Suppressor macrophage treated with lipopolysaccharide for 4 hours (primary cell): ENCODE measurements around the gene PKNOX2.

Experiments used
- DNase-seq: peaks from one replicate; pipeline ENCODE4 v3.0.0-alpha.2; 2020

Gene PKNOX2

DNA sequence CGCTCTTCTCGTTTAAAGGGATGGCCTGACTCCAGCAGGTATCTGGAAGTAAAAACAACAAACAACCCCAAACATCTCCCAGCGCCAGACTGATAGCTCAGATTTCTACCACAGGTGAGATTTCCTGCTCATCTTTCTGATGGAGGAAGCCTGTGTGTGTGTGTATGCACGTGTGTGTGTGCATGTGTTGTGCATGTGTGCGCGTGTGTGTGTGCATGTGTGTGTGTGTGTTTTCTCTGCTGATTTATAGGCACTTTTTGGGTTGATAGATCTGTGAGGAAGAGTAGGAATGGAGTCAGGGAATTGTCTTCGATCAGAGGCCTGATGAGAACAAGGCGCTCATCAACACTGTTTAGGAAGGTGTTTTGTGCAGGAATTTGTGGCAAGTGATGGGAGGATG is 103.0 kb downstream of the PKNOX2 start:
- DNase-seq, result no peak

DNA sequence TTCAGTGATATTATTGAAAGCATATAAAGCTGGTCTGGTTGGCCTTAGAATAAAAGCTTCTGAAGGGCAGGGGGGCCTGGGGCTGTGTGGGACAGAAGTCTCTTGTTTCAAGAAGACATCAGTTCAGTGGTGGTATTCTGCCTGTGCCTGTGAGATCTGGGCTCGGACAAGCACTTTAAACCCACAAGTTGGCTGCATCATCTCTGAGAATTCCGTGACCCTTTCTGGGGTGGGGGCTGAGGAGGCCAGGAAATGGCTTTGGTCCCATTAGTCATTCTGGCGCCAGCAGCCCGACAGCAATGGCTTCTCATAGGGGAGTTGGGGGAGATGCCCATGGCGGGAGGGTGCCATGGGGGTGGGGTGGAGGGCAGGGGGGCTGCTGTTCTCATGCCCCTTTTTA is 104.1 kb downstream of the PKNOX2 start:
- no peak for DNase-seq

DNA sequence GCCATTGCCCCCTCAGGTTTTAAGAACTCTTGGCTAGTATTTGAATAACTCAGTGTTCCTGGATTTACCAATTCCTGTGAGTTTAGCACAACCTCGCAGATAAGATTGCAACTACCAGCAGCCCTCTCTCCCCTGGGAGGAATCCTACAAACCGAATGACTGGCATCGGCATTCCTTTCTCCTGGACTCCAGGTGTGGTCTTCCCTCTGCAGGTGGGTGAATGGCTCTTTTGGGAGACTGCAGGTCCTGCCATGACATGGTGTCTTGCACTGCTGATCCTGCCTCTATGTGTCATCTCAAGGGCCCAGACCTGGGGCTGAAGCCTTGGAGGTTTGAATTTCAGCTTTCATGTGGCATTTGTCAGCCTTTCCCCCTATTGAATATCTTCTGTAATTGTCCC is 105.6 kb downstream of the PKNOX2 start:
- no peak for DNase-seq

DNA sequence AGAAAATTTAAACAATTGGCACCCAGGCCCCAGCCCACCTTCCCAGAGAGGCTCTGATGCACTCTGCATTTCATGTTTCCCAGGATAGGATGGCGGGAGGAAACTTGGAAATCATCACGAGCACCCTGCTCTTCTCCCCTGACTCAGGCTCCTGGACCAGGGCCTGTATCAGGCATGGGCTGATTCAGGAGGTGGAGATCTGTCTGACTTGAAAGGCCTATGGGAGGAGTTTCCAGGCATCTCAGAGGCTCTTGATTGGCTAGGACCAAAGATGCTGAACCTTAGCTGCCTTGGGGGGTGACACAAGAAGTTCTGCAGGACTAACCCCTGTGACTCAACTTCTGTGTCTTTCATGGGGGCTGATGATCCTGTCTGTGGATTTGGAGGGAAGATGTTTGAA is 106.2 kb downstream of the PKNOX2 start:
- no peak for DNase-seq

DNA sequence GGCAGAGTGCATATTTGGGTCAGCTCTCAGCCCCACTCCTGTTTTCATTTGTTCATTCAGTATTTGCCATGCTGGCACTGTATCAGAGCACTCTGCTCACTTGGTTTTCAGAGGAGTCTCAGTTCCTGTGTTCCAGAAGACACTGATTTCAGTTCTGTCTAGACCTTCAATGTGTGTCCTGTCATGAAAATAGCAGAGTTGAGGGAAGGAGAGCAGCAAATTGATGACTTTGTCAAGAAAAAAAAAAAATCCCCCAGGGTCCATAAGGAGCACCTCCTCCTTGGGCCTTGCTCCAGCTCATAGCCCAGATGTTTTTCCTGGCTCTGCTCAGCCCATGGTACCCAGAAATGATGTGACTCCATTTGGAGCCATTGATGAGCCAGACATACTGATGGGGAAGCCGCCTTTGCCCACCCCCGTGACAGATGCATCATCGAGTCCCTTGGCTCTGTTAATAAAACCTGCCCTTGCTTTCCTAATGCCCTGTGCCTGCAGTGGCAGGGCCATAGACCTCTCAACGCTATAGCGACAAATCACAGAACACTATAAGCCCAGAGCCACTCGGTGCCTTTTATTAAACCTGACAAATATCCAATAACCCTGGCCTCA is 107.0 kb downstream of the PKNOX2 start:
- no peak for DNase-seq

DNA sequence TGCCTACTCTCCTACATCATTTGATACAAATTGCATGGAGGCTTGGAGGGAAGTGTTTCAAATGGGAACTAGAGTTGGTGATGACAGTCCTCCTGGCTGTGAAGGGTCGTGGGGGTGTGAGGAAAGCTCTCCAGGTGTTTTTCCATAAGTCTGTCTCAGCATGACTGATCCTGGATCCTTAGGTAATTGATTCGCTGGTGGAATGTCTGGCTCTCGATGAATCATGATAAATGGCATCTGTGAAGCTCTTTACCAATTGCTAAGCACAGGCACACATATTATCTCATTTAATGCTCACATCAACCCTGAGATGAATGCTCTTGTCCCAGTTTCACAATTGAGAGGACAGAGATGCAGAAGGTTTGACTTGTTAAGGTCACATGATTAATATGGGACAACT is 107.5 kb downstream of the PKNOX2 start:
- DNase-seq, result no peak

DNA sequence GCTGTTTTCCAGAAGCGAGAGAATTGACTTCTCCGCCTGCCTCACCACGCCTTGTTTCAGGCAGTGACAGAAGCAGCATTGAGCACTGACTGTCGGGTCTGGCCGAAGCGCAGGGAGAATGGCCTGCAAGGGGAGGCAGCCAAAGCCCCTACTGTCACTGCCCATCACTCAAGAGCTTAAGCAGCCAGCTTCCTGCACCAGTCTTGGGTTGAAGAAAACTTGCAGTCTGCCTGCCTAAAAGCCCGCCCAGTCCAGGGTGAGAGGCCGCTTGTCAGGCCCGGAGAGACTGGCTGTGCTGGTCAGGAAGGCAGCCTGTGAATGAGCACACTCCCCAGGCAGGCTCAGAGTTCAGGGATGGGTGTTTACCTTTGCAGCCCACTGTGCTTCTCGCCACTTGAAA is 108.3 kb downstream of the PKNOX2 start:
- DNase-seq, result no peak

DNA sequence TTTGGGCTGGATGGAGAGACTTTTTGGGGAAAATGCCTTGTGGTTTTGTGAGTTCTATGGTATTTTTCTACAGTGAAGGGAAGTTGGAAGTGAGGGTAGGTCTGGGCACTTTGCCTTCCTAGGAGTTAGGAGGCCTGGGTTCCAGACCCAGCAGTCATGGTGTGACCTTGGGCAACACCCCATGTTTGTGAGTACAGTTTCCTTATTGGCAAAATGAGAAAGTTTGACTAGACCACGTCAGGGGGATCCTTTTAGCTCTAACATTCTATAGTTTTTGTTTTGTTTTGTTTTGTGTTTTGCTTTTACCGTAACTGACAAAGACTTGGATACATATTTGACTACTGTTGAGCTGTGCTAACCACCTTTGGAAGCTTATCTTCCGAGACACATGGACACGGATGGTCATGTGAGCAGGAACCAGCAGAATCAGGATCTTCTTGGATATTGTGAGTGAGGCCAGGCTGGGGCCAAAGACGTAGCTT is 109.0 kb downstream of the PKNOX2 start:
- DNase-seq, result no peak

DNA sequence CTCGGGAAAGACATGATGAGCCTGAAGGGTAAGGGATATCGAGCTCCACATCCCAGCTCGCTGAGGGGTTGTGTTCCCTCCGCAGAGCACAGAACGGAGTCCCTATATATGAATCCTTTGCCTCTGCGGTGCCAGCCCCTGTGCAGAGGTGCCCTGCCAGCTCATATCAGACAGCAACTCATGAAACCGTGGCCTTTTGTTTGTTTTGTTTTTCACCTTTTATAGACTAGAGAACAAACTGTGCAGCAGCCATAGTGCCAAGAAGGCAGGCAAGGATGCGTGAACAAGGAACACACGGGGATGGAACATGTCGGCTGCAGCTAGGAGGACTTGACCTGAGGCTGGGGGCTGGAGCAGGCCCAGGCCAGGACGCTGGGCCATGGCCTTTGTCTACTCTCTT is 109.8 kb downstream of the PKNOX2 start:
- DNase-seq, result no peak

DNA sequence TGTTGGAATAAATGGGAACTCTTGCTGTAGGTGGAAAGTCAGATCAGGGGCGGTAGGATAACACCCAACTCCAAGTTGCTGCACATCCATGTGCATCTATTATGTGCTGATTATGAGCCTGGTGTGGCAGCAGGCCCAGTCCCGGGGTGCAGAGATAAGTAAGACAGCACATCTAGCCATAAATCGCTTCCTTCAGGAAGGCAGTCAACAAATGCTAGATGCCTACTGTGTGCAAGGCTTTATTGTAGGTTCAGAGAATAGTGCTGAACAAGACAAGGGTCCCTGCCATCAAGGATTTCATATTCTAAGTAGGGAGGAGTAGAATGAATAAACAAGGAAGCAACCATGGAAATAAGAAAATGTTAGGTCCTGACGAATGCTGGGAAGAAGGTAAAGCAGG is 110.2 kb downstream of the PKNOX2 start:
- no peak for DNase-seq

DNA sequence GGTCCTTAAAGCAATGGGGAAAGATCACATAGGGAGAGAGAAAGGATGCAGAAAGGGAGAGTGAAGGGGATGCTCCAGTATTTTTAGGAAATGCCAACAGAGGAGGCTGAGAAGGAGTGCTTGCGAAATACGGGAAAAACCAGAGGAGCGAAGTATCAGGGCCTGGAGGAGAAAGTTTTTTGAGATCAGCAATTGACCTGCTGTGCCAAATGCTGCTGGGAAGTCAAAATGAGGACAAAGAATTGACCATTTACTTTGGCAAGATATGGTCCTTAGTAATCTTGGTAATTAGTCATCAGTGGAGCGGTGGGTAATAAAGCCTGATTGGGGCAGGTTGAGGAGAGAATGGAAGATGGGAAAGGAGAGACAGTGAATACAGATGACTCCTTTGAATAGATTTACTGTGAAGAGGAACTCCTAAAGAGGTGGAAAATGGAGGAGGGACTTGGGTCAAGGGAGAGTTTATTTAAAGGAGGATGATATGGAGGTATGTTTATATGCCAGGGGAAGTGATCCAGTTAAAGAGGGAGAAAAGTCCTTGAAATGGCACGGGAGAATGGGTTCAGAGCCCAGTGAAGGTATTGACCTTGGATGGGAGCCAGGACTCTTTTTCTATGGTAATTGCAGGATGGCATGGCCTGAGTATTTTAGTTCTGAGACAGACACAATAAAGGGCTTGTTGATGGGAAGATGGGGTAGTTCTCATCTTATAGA is 111.5 kb downstream of the PKNOX2 start:
- DNase-seq, result no peak

DNA sequence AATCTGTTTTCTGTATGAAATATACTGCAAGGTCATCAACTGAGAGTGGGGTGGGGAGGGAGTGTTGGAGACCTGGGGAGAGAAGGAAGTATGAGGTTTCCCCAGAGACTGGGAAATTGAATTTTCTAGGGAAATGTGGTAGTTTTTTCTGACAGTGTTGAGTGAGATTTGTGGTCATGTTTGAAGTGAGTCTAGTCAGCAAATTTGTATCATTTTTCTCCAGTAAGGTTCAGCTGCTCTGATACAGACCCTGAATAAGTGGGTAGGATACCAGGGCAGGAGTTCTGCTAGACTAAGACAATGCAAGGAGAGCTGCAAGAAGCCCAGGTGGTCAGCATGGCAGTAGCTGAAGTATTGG is 112.0 kb downstream of the PKNOX2 start:
- DNase-seq, result no peak

DNA sequence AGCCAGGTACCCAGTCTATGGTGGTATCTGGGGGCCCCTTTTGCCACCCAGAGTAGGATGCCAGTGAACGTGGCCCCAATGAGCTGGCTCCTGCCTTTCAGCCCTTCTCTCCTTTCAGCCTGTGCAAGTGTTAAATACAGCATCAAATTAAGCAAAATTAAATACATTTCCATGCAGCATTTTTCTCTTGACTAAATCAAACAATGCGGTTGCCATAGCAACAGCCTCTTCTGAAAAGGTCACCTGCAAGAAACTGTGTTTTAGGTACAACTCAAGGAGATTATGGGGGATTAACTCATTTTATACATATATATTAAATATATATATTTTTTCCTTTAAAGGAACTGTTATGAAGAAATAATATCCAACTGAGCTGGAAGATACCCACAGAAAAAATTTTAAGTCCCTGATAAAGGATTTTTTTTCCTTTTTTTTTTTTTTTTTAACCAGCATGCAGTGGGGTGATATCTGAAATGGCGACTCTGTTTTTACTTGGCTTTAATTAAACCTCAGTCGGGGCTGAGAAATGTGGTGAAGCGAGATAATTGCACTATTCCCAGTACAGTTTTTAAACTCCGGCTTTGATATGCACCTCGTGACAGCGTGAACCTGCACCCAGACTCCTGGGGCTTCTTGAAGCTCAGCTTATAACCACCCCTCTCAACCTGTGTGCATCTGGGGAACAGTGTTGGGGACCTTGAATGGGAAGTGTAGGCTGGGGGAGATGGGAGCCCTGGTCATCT is 115.3 kb downstream of the PKNOX2 start:
- DNase-seq, result no peak

DNA sequence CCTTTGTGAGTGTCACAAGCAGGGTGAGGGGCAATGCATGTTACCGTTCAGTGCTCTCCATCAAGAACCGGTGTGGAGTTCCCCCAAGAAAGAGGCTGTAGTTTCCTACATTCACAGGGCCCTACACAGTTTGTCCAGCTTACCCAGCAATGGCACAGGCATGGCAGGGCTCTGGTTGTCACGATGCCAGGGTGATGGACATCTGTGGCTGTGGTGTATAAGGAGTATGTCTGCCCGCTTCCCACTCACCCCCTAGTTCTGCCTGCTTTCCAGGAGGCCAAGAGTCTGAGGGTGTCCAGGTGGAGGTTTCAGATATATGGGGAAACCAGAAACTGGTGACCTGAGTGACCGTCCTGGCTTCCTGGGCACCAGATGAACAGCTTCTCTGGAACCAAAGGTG is 116.1 kb downstream of the PKNOX2 start:
- DNase-seq, result no peak

DNA sequence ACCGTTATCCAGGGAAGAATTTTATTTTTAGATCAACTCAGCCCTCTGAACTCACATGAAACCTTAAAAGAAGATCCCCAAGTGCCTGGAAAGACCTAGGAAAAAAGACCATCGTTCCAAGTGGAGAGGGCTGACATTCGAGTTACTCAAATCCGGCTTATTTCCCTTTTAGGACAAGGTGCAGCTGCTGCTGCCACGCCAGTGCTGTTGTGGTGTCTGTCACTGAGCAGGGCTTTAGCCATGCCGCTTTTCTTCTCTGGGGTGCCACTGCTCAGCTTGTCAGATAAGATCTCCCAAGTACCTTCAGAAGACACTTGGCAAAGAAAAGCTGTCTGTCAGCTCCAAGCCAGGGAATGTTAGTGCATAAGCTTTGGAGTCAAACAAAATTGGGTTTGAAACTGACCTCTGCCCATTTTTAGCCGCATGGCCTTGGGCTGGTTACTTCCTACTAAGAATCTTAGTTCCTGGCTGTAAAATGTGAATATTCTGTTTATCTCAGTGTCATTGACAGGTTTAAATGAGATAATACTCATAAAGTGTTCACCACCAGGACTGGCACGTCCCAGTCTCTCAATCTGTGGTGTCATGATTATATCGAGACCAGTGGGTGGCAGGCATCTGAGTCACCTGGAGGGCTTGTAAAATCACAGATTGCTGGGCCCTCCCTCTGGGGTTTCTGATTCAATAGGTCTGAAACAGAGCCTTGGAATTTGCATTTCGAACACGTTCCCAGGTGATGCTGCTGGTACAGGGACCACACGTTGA is 117.5 kb downstream of the PKNOX2 start:
- no peak for DNase-seq

DNA sequence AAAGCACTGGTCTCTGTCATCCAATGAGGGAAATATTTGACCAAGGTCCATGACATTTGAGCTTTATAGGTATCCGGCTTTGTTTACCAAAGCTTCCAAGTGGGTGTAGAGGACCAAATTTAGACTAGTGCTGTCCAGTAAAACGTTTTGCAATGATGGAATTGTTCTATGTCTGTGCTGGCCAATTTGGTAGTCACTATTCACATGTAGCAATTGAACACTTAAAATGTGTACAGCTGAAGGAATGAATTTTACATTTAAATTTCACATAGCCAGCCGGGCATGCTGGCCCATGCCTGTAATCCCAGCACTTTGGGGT is 118.0 kb downstream of the PKNOX2 start:
- no peak for DNase-seq

DNA sequence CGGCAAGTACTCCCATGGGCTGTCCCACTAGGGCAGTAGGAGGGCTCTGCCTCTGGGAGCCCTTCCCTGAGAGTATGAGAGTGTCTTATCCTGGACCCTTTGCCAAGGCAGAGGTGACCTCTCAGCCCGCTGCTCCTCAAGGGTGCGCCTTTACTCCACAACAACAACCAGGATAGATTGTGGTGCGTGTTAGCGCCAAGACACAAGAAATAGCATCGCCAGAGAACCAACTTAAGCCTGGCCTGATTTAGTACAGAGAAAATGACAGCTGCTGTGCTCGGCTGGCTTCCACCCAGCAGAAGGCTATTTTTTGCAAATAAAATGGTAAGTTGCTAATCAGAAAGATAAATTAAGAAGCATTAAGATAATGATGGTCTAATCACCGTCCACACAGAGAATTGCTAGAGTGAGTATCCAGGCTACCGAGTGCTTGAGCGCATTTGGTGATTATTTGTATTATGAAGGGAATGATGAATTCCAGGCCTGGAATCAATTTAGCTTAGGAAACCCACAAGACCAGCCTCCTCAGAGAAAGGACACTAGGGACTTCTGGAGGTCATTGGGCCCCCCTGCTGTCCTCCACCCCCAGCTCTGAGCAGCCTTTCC is 119.8 kb downstream of the PKNOX2 start:
- DNase-seq, result no peak

DNA sequence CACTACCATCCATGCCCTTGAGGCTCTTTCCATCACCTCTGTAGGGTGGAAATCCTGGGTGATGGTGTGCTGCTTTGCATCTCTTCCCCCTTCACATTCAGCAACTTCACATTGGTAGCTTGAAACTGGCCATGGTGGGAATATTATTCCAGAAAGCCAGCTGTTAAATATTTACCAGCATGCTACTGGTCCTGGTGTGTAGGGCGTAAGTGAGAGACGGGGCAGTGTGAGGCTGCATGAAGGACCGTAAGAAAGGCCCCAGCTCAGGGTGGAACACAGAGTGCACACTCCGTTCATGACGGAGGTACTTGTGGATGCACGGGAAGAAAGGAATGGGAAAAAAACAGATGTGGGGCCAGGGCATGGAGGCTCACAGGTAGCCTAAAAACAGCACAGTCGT is 121.3 kb downstream of the PKNOX2 start:
- DNase-seq, result no peak

DNA sequence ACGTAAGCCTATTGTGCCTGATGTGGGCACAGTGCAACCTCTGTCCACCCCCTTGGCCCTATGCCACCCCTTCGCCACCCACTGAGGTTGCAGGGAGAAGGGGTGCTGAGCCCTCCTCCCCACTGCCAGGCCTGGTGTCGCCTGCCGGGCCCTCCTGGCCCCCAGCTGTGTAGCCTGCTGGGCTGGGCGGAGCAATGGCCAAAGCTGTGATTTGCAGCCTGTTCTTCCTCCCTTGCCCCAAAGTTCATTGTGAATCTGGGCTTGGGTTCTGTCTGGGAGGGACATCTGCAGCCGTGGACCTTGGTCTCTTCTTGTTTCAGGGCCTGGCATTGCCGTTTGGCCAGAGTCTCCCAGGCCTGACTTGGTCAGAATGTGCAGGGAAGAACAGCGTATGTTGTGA is 121.9 kb downstream of the PKNOX2 start:
- DNase-seq, result no peak

DNA sequence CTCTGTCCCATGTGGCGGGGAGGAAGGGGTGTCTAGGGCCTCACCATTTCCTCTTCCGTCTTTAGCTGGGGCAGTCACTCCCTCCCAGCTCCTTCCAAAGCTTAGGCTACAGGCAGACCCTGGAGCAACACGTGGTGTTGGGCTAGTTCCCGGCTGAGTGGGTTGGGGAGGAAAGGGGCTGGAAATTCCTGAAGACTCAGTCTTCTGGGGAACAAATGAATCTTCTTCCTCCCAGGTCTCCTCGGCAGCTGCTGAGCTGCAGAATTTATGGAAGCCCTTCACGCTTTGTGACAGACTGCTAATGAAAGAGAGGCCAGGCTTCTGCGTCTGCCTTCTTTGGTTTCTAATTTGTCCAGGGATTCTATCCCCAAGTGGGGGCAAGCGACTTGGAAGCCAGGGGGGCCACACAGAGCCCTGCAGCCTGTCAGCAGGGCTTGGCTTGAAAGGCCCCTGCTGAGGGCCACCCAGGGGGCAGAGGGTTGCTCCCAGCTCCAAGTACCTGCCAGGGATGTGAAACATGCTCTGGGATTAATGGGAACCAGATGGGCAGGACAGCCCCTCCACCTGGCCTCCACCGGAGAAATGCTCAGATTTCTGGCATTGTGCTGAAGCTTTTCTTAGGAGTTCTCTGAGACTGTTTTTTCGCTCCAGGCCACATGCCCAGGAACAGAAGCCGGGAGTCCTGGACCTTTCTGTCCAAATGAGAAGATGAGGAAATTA is 123.1 kb downstream of the PKNOX2 start:
- no peak for DNase-seq

DNA sequence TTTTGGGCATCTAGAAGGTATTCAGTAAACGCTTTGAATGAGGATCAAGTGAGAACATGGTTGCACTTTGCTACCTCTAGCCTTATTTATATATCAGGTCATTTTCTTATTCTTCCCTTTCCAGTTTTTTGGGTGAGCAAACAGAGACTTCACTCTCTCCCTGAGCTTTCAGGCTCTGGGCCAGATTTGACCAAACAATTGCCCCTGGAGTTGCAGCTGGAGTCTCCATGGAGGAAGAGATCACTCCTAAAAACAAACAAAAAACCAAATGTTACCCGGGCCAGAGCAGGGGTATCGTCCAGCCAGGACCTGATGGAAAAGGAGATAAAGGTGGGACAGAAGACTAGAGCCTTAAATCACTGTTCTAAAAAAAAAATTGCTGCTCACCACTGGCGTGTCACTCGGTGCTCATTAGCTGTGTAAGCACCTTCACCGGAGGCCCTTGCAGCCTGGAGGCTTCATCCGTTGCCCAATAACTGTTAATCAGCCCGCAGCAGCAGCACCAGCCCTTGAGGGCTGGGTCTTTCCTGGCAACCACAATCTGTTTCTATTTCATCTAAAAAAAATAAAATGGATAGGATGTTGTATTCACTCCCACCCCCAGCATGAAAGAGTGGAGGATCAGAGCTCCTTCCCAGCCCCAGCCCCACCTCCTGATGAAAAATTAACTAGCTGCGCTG is 125.0 kb downstream of the PKNOX2 start:
- DNase-seq, result no peak

DNA sequence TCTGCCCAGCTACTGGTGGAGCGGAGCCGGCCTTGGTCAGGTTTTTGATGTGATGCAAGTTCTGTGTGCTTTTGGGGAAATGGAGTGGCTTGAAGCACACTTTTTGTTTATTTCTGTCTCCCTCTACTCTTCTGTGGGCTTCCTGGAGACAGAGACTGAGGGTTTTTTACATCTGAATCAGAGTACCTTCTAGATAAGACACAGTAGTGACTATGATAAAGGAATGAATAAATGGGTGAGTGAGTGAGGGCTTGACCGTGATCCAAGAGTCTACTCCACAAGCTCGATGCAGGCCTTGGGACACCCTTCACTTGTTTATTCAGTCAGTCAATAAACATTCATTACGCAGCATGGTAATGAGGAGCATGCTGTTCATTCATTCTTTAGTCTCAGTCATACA is 125.7 kb downstream of the PKNOX2 start:
- DNase-seq, result no peak
